Fibroblast of lung (primary cell): ENCODE measurements around the gene DBNDD1. TPM values are rescaled to one million over a fixed set of nuclear protein-coding genes. Genes with fewer than 3 reads are reported as not detected.

Experiments
- DNase-seq, 2 donors: peaks; one replicate each; pipeline versions ENCODE4 v3.0.0 to v3.0.0-alpha.2; 2010; ENCODE audit warnings: low read depth in 2 of 2
- H2AFZ ChIP-seq: 2 replicates; pipeline ENCODE4 v1.5.1; 2012; ENCODE audit warnings: low read length, control low read depth, inconsistent platforms
- H3K27ac ChIP-seq: 2 replicates; pipeline ENCODE4 v1.5.1; 2011; ENCODE audit warnings: low read length, control low read depth; ENCODE audit not compliant: insufficient read depth
- H3K27me3 ChIP-seq: 2 replicates; pipeline ENCODE4 v1.5.1; 2011; ENCODE audit warnings: mild to moderate bottlenecking, low read length; ENCODE audit not compliant: control insufficient read depth, insufficient read depth
- H3K36me3 ChIP-seq: 2 replicates; pipeline ENCODE4 v1.5.1; 2011; ENCODE audit warnings: low read length; ENCODE audit not compliant: control insufficient read depth, insufficient read depth
- H3K4me1 ChIP-seq: 2 replicates; pipeline ENCODE4 v1.5.1; 2011; ENCODE audit warnings: low read length; ENCODE audit not compliant: control insufficient read depth, insufficient read depth; ENCODE audit errors: extremely low read depth
- H3K4me2 ChIP-seq: 2 replicates; pipeline ENCODE4 v1.5.1; 2011; ENCODE audit warnings: low read length, control low read depth; ENCODE audit not compliant: insufficient read depth; ENCODE audit errors: extremely low read depth
- H3K4me3 ChIP-seq, 4 experiments: fragments of 200-600 bp in 1 of 4; sonication (generic) in 1 of 4; replicated peaks in 1 of 4; 2 replicates each; pipeline ENCODE4 v1.5.1; 2011 to 2016; ENCODE audit warnings: low read length in 4 of 4, low read depth in 3 of 4, mild to moderate bottlenecking in 3 of 4, control low read depth in 2 of 4, inconsistent platforms in 1 of 4, mixed read lengths in 1 of 4; ENCODE audit not compliant: insufficient read depth in 1 of 4; ENCODE audit errors: control extremely low read depth in 1 of 4
- H3K79me2 ChIP-seq: 2 replicates; pipeline ENCODE4 v1.5.1; 2012; ENCODE audit warnings: mild to moderate bottlenecking, low read length, inconsistent platforms; ENCODE audit not compliant: control insufficient read depth, insufficient read depth
- H3K9ac ChIP-seq: 2 replicates; pipeline ENCODE4 v1.5.1; 2011; ENCODE audit warnings: mild to moderate bottlenecking, low read length, control low read depth; ENCODE audit not compliant: insufficient read depth
- H3K9me3 ChIP-seq: 2 replicates; pipeline ENCODE4 v1.5.1; 2012; ENCODE audit warnings: low read depth, low read length; ENCODE audit not compliant: control insufficient read depth, insufficient read depth
- H4K20me1 ChIP-seq: 2 replicates; pipeline ENCODE4 v1.5.1; 2011; ENCODE audit warnings: low read length; ENCODE audit not compliant: control insufficient read depth, insufficient read depth; ENCODE audit errors: extremely low read depth
- CTCF ChIP-seq, 2 donors: IDR thresholded peaks in 1 of 2; conservative IDR thresholded peaks in 1 of 2; 1 replicate in 1 of 2; 2 replicates in 1 of 2; pipeline ENCODE4 v1.5.1; 2011 to 2012; ENCODE audit warnings: low read length in 2 of 2, control low read depth in 1 of 2, inconsistent platforms in 1 of 2, low read depth in 1 of 2, mild to moderate bottlenecking in 1 of 2
- EZH2 ChIP-seq: IDR thresholded peaks from 2 replicates; pipeline ENCODE4 v1.5.1; 2012; ENCODE audit warnings: low read length, control low read depth, mild to moderate bottlenecking; ENCODE audit errors: missing control alignments
- polyA plus RNA-seq, 2 donors: library from polyadenylated mRNA; depleted of rRNA in 1 of 2; stranded (reverse) in 1 of 2; unstranded in 1 of 2; fragments of >200 nt; gene quantifications; 2 replicates each; pipeline ENCODE4 v1.2.1, GENCODE V29; 2011 to 2012; ENCODE audit warnings: missing spikeins in 1 of 2
- total RNA-seq: library from RNA; depleted of rRNA; stranded (reverse); fragments of >200 nt; gene quantifications from 2 replicates; pipeline ENCODE4 v1.2.1, GENCODE V29; 2014

The DBNDD1 gene
- total and polyA plus RNA-seq, 2 donors (not counting 1 experiment from before 2014, with no cell fraction given), result 2.1 to 3.6 TPM

- peaks cover 2% of the 10 kb centered on the region for H3K79me2 ChIP-seq
- no peaks in the 10 kb centered on the region for H3K9me3 ChIP-seq
- H3K4me3 ChIP-seq, result peak overlapping the region; percentile 59 to 93 (median 84)
- H3K36me3 ChIP-seq, result no peaks in the 10 kb centered on the region
- no peak for TF ChIP-seq EZH2
- TF ChIP-seq CTCF (conservative IDR thresholded peaks at IDR 0.05 in 1 of 2, IDR thresholded peaks at IDR 0.05 in 1 of 2; ENCODE audit: low read depth in 1 of 2, low read length in 2 of 2), result no peak
- peak overlapping the region; percentile 87 for H3K27ac ChIP-seq
- H4K20me1 ChIP-seq, result no peaks in the 10 kb centered on the region
- peak overlapping the region; percentile 74 for H3K4me2 ChIP-seq
- H3K4me1 ChIP-seq, result peaks cover 3% of the 10 kb centered on the region
- H3K9ac ChIP-seq, result peak overlapping the region; percentile 92
- H3K27me3 ChIP-seq, result no peaks in the 10 kb centered on the region
- DNase-seq, result no peak
- peak overlapping the region; percentile 39 for H2AFZ ChIP-seq
These were observed 3.8 kb upstream of the DBNDD1 start for GRCh38 chr16:90023078-90023447.

GRCh38 chr16:90022209-90023077, 3.2 kb upstream of the DBNDD1 start:
- Histone ChIP-seq H3K4me2 (peak overlapping the region; percentile 81), H3K4me3 (peak overlapping the region; percentile 59 to 93 (median 84)), H3K9me3 (no peaks in the 10 kb centered on the region), H3K79me2 (peaks cover 2% of the 10 kb centered on the region), H3K9ac (peak overlapping the region; percentile 92), H3K36me3 (no peaks in the 10 kb centered on the region), H3K4me1 (peaks cover 3% of the 10 kb centered on the region), H2AFZ (peak overlapping the region; percentile 95), H3K27ac (peak overlapping the region; percentile 87), H4K20me1 (no peaks in the 10 kb centered on the region), H3K27me3 (no peaks in the 10 kb centered on the region)
- DNase-seq, result peak; percentile 82 to 88
- TF ChIP-seq CTCF (conservative IDR thresholded peaks at IDR 0.05 in 1 of 2, IDR thresholded peaks at IDR 0.05 in 1 of 2; ENCODE audit: low read depth in 1 of 2, low read length in 2 of 2), result no peak

- Histone ChIP-seq H3K4me3 (no peak overlapping the region), H4K20me1 (no peaks in the 10 kb centered on the region), H3K79me2 (peaks cover 2% of the 10 kb centered on the region), H3K27ac (no peak overlapping the region), H3K9me3 (no peaks in the 10 kb centered on the region), H3K9ac (no peak overlapping the region), H3K27me3 (no peaks in the 10 kb centered on the region), H2AFZ (no peak overlapping the region), H3K4me1 (peaks cover 3% of the 10 kb centered on the region), H3K36me3 (no peaks in the 10 kb centered on the region), H3K4me2 (no peak overlapping the region)
- TF ChIP-seq EZH2 (no peak), CTCF (conservative IDR thresholded peaks at IDR 0.05 in 1 of 2, IDR thresholded peaks at IDR 0.05 in 1 of 2; ENCODE audit: low read depth in 1 of 2, low read length in 2 of 2) (no peak)
- peak in 1 of 2 donors; percentile 69 for DNase-seq
These were observed 1.7 kb upstream of the DBNDD1 start for GRCh38 chr16:90020838-90021382.
